ENCODE measurements around the gene MMS19.

Gene MMS19

GRCh38 chr10:97464226-97464625 is 34.0 kb downstream of the MMS19 start:
- DNase-seq (ENCODE audit: low read depth) = no peak

DNA sequence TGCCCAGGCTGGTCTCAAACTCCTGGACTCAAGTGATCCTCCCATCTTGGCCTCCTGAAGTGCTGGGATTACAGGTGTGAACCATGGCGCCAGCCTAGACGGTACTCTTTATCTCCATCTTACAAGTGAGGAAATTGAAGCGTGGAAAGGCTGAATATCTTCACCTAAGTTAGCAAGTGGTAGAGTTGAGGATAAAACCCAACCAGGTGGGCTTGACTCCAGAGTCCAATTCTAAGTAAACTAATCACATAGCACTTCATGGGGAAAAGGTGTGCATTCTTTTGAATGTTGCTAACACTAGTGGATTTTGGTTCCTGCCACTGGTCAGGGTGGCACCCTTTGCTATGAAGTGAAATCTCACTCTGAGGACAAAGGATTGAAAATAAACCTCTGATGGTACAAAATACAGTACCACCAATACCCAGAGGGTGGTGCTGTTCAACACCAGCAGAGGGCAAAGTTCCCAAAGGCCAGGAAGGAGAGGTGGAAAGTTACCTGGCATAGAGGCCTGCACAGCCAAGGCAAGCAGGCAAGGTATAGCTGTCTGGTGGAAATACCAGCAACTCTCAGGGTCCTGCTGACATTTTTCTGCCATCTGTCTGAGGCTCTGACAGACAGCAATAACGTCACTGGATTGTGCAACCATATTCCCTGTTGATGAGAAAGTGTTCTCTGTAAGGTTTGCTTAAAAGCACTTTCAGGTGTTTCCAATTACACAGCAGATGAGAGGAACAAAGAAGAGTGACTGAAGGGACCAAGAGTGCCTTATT is 34.7 kb downstream of the MMS19 start:
- DNase-seq (ENCODE audit: low read depth) = peak; percentile 66

DNA sequence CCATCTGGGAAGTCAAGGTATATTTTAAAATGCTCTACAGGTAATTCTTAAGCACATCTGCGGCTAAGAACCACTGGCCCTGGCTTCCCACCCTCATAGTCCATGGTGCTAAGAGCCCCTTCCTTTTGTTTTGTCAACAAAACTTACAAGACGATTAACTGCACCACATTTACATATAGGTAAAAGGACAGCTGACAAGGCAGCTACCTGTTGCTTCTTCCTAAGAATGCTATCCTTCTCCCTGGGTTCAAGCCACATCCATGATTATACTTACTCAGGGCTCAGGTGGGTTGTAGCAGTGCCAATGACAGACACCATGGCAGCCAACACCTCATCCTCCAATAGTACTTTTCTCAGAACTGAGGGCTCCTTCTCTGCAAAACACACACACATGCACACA is 35.9 kb downstream of the MMS19 start:
- DNase-seq (ENCODE audit: low read depth) = no peak

GRCh38 chr10:97459933-97460332 is 38.3 kb downstream of the MMS19 start:
- no peak for DNase-seq (ENCODE audit: low read depth)

- no peak for DNase-seq (ENCODE audit: low read depth)
These were observed 39.1 kb downstream of the MMS19 start for GRCh38 chr10:97459111-97459510.

- no peak for DNase-seq (ENCODE audit: low read depth)
These were observed 41.5 kb downstream of the MMS19 start for GRCh38 chr10:97456686-97457065.

DNA sequence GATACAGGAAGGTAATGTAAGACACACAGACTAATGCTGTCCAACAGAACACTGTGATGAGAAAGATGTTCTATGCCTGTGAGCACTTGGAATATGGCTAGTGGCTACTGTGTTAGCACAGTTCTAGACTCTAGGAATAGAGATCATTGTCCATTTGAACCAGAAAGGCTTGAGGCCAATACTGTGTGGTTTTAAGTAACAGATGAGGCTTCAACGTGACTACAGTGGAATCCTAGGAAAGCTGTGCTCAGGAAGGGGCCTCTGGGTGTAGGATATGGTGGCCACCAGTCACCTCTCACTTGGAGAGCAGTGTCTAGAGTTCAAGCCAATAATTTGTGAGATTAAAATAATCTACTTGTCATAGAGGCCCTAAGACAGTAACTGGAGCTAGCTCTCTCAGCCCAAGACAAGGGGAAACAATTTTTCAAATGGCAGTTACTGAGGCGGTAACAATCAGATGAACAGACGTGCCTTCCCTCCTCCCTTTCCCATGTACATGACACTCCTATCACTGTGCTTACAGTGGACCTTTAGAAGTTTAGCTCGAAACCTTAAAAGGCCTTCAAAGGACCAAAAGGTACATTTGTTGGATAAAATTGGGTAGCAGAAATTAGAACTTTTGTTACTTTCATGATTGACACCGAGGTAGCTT is 42.1 kb downstream of the MMS19 start:
- DNase-seq (ENCODE audit: low read depth) = no peak

GRCh38 chr10:97454330-97455036 is 43.7 kb downstream of the MMS19 start:
- DNase-seq (ENCODE audit: low read depth) = no peak

- no peak for DNase-seq (ENCODE audit: low read depth)
These were observed 45.9 kb downstream of the MMS19 start for GRCh38 chr10:97452352-97452751.

- no peak for DNase-seq (ENCODE audit: low read depth)
These were observed 46.6 kb downstream of the MMS19 start for GRCh38 chr10:97451605-97452004.

DNA sequence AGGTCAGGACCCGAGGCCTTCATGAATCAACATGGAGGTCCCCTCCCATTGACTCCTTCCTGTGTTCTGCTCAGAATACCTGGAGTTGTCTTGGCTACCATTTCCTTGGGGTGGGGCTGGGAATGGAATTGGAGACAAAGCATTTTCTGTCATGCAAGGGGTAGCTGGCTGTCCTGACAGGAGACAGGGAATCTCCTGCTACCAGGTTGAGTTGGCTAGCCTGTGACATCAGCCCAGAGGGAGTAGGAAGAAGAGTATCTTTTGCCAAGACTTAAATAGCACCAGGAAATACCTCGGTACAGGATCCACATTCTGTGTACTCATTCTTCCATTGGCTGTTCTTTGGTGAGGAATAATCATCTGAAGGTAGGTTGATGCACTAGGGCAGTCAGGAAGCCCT is 47.4 kb downstream of the MMS19 start:
- no peak for DNase-seq (ENCODE audit: low read depth)

GRCh38 chr10:97445722-97446639 is 52.2 kb downstream of the MMS19 start, which contains the start of the genes EXOSC1 and ZDHHC16:
TSS of gene EXOSC1 (minus strand) at chr10:97446006. CDS start at chr10:97445985, 21 bp downstream.
TSS of gene ZDHHC16 (plus strand) at chr10:97446175. CDS start at chr10:97451676, 5,501 bp downstream.
- peak; percentile 98 for DNase-seq (ENCODE audit: low read depth)

GRCh38 chr10:97445357-97445721 is 52.9 kb downstream of the MMS19 start:
- no peak for DNase-seq (ENCODE audit: low read depth)

- no peak for DNase-seq (ENCODE audit: low read depth)
These were observed 54.0 kb downstream of the MMS19 start for GRCh38 chr10:97444212-97444611.

DNA sequence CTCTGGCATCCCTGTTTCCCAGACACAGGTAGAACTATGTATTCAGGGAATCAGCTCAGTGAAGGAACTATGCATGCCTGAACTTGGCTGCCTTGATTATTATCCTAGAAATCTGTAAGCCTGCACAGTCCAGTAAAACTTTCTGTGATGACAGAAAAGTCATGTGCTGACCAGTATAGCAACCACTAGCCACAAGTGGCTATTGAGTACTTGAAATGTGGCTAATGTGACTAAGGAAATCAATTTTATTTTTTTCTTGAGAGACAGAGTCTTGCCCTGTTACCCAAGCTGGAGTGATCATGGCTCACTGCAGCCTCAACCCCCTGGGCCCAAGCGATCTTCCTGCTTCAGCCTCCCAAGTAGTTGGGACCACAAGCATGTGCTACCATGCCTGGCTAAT is 55.9 kb downstream of the MMS19 start:
- DNase-seq (ENCODE audit: low read depth) = no peak

- DNase-seq (ENCODE audit: low read depth) = no peak
These were observed 63.0 kb downstream of the MMS19 start for GRCh38 chr10:97435211-97435610.

GRCh38 chr10:97434557-97434956 is 63.7 kb downstream of the MMS19 start:
- DNase-seq (ENCODE audit: low read depth) = no peak

- DNase-seq (ENCODE audit: low read depth) = peak; percentile 47
These were observed 64.2 kb downstream of the MMS19 start for GRCh38 chr10:97434055-97434454.

DNA sequence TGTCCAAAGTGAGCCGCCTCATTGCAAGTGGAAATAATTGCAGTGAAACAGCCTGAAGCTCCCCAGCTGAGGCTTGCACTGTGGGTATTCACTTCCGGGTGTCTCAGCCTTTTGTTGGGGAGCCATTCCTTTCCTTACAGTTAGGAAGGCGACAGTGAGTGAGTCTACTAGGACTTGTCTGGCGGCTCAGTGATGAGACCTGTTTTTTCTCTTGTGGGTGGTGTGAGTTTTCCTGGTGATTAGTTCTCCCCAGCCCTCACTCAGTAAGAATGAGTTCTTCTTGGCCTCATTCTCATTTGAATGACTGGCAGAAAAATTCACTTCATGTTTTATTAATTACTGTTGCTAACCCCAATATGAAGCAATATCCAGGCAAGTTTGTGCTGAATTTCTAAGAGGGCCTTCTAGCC is 69.6 kb downstream of the MMS19 start:
- DNase-seq (ENCODE audit: low read depth) = peak; percentile 65

DNA sequence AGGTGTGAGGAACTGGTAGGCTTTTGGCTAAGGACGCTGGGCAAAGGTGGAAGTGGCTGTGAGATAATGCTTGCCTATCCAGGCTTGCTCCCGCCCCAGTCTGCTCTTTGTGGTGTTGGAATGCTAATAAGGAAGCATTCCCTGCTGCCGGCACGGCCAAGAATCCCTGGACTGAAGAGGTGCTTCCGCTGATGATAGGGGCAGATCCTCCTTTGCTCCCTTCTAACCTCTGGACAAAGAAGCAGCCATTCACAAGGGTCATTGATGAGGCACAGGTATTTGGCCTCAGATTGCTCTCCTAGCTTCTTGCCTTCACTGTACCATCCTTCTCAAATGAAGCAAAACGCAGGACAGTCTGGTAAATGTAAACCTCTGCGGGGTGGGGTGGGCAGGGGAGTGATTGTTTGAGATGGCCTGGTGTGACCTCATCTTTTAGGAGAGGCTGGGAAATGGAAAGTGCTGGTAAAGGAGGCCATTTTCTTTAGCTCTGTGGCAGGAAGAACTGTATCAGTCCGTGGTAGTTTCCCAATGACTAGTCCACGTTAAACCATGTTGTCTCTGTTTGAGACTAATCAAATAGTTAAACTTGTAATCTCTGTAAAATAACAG is 70.5 kb downstream of the MMS19 start:
- DNase-seq (ENCODE audit: low read depth) = peak; percentile 63

DNA sequence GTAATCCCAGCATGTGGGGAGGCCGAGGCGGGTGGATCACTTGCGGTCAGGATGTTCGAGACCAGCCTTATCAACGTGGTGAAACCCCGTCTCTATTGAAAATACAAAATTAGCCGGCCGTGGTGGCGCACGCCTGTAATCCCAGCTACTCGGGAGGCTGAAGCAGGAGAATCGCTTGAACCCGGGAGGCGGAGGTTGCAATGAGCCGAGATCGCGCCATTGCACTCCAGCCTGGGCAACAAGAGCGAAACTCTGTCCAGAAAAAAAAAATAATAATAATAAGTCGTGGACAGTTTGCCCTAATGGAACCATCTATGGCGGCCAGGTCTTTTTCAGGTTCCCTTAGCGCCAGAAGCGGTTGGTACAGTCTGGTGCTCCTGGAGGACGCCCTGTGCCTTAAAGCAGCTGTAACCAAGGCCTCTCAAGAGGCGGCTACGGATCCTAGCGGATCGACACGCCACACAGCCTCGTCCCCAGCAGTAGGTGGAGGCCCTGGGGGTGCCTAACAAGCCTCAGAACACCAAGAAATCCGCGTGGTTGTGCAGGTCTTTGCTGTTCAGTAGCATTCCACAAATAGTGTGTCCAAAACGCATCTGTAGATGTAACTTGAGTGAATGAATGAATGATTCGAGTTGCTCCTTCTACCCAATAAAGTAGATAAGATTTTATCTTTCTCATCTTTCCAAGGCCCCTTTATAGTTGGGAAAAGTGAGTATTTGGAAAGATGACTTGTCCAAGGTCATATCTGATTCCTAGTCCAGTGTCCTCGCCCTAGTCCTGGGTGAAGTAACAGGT is 71.2 kb downstream of the MMS19 start:
- DNase-seq (ENCODE audit: low read depth) = peak; percentile 43

All from ELR (cell line).